IPS DF 4.7 (cell line): ENCODE results near the gene TTN.
"Not testable (repeated sequence)": the region's sequence is repeated elsewhere in the genome, so short reads cannot be mapped to it uniquely, and the experiment has no call there.

Source experiments
- DNase-seq: peaks from one replicate; pipeline ENCODE4 v3.0.0-alpha.2; 2013; ENCODE audit warnings: low spot score; ENCODE audit errors: extremely low read depth

TTN gene

GRCh38 chr2:178531168-178531567 is 276.1 kb downstream of the TTN start:
- DNase-seq = no peak

GRCh38 chr2:178530625-178531142 is 276.5 kb downstream of the TTN start:
- DNase-seq = no peak

DNA sequence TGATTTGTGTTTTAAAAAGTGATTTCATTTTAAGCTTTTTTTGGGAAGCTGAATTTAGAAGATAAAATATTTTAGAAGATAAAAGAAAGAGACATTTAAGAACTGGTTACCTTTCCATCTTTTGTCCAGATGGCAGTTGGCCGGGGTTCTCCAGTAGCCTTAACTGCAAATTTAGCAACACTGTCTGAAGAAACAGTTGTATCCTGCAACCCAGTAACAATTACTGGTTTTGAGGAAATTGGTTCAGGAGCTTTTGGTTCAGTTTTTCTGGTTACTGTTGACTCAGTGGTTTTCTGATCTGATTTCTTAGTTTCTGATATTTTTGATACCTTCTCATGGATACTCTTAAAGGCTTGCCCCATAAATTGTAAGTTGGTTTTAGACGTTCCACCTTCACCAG is 277.1 kb downstream of the TTN start:
- no peak for DNase-seq

GRCh38 chr2:178529194-178529593 is 278.0 kb downstream of the TTN start:
- DNase-seq = no peak

GRCh38 chr2:178528647-178529046 is 278.6 kb downstream of the TTN start:
- DNase-seq = no peak

DNA sequence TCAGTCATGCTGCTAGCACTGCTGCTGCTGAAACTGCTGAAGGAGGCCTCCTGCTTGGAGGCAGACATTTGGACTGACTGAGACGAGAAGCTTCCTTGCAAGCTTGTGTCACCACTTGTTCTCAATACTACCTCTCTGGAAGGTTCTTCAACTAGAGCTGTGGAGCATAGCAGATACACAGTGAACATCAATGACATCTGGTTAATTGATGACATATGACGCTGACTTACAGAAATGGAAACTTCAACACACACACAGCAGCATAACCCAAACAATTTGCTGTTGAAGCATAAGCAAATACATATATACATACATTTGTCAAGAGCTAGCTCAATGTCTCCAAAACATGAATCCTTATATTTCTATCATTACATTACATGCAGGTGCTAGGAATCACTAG is 279.6 kb downstream of the TTN start:
- DNase-seq = no peak

- no peak for DNase-seq
Measured at GRCh38 chr2:178526256-178526655, 281.0 kb downstream of the TTN start.

DNA sequence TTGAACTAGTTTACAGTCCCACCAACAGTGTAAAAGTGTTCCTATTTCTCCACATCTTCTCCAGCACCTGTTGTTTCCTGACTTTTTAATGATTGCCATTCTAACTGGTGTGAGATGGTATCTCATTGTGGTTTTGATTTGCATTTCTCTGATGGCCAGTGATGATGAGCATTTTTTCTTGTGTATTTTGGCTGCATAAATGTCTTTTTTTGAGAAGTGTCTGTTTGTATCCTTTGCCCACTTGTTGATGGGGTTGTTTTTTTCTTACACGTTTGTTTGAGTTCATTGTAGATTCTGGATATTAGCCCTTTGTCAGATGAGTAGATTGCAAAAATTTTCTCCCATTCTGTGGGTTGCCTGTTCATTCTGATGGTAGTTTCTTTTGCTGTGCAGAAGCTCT is 281.8 kb downstream of the TTN start:
- DNase-seq = not testable (repeated sequence)

- DNase-seq = not testable (repeated sequence)
Measured at GRCh38 chr2:178525010-178525409, 282.2 kb downstream of the TTN start.

GRCh38 chr2:178523596-178524134 is 283.6 kb downstream of the TTN start:
- DNase-seq = no peak

DNA sequence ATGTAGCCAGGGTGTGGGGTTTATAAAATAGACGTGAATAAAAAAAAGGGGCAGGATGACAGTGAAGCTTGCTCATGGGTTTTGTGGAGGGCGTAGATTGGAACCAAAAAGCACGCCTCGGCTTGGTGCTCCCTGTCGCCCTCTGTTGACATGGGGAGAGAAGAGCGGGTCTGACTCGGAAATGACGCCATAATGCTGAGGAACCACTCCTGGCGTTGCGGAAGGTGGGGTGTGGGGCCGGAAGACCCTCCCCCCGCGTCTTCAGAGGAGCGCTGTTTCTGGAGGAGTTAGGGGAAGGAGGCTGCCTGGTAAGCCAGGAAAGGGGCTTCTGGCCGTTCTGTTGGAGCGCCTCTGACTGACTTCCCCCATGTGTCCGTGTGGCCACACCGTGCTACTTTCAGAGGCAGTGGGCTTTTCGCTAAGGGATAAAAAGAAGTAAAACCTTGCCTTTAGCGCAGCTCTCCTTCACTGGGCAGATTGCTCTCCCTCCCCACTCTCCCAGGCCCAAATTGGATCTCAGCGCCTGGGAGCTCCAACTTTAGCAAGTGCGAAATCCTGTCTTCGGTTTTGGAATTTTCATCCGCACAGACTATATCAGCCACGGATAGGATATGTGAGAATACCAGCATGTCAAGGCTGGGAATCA is 284.1 kb downstream of the TTN start:
- peak; percentile 83 for DNase-seq

DNA sequence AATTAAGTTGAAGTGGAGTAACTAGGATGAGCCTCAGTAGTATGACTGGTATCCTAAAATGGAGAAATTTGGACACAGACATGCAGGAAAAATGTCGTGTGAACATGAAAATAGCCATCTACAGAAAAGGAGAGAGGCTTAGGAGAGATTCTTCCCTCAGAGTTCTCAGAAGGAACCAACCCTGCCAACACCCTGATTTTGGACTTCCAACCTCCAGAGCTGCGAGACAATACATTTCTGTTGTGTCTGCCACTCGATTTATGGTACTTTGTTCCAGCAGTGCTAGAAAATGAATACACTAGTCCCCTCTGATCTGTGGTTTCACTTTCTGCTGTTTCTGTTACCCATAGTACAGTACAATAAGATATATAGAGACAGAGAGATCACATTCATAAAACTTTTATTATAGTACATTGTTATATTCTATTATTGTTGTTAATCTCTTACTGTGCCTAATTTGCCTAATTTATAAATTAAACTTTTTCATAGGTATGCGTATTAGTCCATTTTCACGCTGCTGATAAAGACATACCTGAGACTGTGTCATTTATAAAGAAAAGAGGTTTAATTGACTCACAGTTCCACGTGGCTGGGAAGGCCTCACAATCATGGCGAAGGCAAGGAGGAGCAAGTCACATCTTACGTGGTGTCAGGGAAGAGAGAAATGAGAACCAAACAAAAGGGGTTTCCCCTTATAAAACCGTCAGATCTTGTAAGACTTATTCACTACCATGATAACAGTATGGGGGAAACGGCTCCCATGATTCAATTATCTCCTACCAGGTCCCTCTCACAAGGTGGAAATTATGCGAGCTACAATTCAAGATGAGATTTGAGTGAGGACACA is 285.7 kb downstream of the TTN start:
- no peak for DNase-seq

GRCh38 chr2:178517496-178517895 is 289.7 kb downstream of the TTN start:
- no peak for DNase-seq

GRCh38 chr2:178514664-178515063 is 292.6 kb downstream of the TTN start:
- DNase-seq = no peak

- no peak for DNase-seq
Measured at GRCh38 chr2:178513876-178514275, 293.3 kb downstream of the TTN start.

DNA sequence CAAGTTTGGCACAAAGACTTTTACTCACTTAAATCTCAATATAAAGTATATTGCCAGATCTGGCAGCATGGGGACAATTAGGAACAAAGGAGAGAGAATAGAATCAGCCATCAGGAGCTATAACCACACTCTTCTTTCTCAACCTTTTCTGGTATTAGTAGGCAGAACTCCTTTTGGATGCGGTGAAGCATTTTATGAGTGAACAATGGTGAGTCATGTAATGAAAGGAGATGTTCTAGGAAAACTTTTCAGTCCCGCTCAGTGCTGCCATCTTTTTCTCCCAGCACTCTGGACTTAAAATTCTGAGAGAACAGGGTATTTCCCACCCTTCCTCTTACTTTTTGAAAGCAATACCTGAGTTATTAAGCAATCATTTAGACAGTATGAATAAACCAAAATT is 294.7 kb downstream of the TTN start:
- DNase-seq = no peak

- no peak for DNase-seq
Measured at GRCh38 chr2:178510384-178510783, 296.8 kb downstream of the TTN start.

- DNase-seq = no peak
Measured at GRCh38 chr2:178508646-178509045, 298.6 kb downstream of the TTN start.

DNA sequence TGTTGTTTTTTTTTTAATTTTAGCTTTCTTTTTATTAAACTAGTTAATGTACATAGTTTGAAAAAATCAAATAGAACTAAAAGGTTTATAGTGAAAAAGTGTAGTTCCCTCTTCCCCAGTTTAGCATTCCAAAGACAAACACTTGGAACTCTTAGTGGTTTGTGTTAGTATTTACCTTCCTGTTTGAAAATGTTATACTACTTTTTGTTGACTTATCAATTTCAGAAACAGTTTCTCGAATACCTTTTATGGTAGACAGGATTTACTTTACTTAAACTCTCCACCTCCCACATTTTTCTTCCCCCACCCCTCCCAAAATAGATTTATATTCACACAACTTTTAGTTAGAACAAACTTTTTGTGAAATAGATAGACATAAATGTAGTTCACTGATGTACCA is 300.3 kb downstream of the TTN start:
- no peak for DNase-seq

DNA sequence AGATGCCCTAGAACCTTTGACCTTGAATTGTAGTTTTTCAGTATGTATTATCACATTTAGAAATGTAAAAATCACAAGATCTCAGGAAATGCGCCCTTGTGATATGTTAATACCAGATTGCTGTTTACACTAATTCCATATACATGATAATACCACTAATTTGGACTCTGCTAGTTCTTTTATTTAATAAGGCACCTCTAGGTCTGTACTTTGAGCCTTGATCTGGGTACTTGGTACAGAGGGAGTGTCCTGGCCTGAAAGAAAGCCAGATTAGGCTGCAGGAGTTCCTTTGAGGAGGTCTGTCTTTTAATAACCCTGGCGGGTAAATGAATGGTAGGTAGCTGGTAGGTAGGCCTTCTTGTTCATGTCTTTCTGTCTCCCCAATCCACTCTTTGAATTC is 300.7 kb downstream of the TTN start:
- DNase-seq = peak; percentile 11

DNA sequence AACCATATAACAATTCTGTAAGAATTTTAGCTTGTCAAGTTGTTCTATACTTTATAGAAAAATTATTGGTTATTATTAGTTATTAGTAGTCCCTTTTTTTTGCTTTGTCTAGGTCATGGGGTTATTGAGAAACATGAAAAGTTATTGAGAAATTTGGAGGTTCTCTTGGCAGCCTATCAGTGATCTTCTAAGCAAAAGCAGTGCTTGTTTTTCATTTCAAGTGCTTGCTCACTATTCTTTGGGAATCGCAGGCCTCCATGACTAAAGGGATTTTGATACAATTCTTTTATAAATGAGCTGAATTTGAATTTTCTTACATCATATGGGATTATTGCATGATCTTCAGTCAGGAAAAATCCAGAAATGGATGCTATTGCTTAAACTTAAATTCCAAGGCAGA is 301.1 kb downstream of the TTN start:
- DNase-seq = no peak

DNA sequence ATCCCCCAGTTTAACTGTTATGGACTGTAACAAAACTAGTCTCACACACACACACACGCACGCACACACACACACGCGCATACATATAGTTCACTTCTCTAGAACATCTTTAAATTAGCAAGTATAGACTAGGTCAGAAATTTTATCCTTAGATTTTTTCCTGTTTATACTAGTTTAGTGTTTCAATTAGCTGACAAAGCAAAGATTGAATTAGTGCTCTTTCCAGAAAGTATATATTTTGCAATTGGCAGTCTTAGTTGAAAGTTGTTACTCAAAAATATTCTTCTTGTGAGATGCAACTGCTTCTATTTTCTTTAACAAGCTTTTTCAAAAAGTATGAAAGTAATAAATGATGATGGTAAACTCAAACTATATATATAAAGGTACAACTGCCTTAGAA is 304.5 kb downstream of the TTN start:
- no peak for DNase-seq
